GM13977 (cell line): ENCODE measurements around the gene DENND2A.
A peak's percentile ranks its signal among the peaks of the same experiment; 100 is the strongest.
"Not testable (repeated sequence)": the region's sequence is repeated elsewhere in the genome, so short reads cannot be mapped to it uniquely, and the experiment has no call there.

Source experiments
- DNase-seq: peaks from one replicate; pipeline ENCODE4 v3.0.0; 2012; ENCODE audit warnings: low spot score
- in situ Hi-C: fragments of 300-500 bp; cut with MboI; formaldehyde crosslinking; loops from one replicate; pipeline ENCODE4 v1.12.0; 2022; ENCODE audit warnings: low sequenced_read_pairs, low pct_unique_long_range_greater_than_20kb, mixed read lengths, inconsistent platforms; ENCODE audit not compliant: unreplicated experiment
- TF ChIP-seq, protein P1 (sequence below): IDR thresholded peaks from 2 replicates; pipeline ENCODE4 v1.5.1; 2012; ENCODE audit warnings: mild to moderate bottlenecking, control low read depth; ENCODE audit not compliant: insufficient read depth; ENCODE audit errors: extremely low read depth, missing control alignments

Gene DENND2A

GRCh38 chr7:140668641-140669040 lies 28.0 kb upstream of the DENND2A start:
- no peak for DNase-seq
- TF ChIP-seq, protein P1, sequence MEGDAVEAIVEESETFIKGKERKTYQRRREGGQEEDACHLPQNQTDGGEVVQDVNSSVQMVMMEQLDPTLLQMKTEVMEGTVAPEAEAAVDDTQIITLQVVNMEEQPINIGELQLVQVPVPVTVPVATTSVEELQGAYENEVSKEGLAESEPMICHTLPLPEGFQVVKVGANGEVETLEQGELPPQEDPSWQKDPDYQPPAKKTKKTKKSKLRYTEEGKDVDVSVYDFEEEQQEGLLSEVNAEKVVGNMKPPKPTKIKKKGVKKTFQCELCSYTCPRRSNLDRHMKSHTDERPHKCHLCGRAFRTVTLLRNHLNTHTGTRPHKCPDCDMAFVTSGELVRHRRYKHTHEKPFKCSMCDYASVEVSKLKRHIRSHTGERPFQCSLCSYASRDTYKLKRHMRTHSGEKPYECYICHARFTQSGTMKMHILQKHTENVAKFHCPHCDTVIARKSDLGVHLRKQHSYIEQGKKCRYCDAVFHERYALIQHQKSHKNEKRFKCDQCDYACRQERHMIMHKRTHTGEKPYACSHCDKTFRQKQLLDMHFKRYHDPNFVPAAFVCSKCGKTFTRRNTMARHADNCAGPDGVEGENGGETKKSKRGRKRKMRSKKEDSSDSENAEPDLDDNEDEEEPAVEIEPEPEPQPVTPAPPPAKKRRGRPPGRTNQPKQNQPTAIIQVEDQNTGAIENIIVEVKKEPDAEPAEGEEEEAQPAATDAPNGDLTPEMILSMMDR, result no peak
- in situ Hi-C loops, result no loop called here

- TF ChIP-seq, protein P1, result no peak
- no peak for DNase-seq
- in situ Hi-C loops, result no loop called here
Measured at GRCh38 chr7:140667476-140667875, 26.9 kb upstream of the DENND2A start.

GRCh38 chr7:140662938-140663337 lies 22.3 kb upstream of the DENND2A start:
- DNase-seq, in situ Hi-C loops: not testable (repeated sequence)

DNA sequence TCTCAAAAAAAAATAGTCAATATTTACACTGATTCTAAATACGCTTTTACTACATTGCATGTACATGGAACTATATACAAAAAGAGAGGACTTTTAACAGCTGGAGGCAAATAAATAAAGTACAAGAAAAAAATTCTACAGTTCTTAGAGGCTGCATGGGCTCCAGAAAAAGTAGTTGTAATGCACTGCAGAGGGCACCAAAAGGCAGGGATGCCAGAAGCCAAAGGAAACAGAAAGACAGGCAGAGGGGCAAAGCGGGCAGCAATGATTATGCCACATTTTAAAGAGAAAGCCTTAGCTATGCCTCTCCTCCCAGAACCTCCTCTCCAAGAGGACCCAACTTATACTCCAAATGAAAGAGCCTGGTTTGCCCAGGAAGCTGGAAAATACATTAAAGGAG lies 20.5 kb upstream of the DENND2A start:
- DNase-seq, result no peak
- in situ Hi-C loops, result no loop called here
- TF ChIP-seq, protein P1, result no peak

DNA sequence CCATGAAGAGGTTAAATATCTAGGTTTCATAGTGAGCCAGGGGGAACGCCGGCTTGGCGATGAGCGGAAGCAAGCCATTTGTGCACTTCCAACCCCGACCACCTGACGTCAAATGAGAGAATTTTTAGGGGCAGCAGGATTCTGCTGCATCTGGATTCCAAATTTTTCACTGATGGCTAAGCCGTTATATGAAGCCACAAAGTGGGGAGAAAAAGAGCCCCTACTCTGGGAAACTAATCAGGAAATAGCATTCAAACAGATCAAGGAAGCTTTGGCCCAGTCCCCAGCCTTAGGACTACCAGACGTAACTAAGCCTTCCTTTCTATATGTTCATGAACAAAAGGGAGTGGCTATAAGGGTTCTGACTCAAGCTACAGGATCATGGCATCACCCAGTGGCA lies 19.2 kb upstream of the DENND2A start:
- TF ChIP-seq, protein P1, result no peak
- no peak for DNase-seq
- in situ Hi-C loops, result loop anchor here (10.0 kb wide), 1 partner anchor 135 kb away; no protein-coding TSS in a partner anchor

GRCh38 chr7:140657891-140658290 lies 17.3 kb upstream of the DENND2A start:
- TF ChIP-seq, protein P1, result no peak
- in situ Hi-C loops, result loop anchor here (10.0 kb wide), 1 partner anchor 133 kb away; no protein-coding TSS in a partner anchor

DNA sequence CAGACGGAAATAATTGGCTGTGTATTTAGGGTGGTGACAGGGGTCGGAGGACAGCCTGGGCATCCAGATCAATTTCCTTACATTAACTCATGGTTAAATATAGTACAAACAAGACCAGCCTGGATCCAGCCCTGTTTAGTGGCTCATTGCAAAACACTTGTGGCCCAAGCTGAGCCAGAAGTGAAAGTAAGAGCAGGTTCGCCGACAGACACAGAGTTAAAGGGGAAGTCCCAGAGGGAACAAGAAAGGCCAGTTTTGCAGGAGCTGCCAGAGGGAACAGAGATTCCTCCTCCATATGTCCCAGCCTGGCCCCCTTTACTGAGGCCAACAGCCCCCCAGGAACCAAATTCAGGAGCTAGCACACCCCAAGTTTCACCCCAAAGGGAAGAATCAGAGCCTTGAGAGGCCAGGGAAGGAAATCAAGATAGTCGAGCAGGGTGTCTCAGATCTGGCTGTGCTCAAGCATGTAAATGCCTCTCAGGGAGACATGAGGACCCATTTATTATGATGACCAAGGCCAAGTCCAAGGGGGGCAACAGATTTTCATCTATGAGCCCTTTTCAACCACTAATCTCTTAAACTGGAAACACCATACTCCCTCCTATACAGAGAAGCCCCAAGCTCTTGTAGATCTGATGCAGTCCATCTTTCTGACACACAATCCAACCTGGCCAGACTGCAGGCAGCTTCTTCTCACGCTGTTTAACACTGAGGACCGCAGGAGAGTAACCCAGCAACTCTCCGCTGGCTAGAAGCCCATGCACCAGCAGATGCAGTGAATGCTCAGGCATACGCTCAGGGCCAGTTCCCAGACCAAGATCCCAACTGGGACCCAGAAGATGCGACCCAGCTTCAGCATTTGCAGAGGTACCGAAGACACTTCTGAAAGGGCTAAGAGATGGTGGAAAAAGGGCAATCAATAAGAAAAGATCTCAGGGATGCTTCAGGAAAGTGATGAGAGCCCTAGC lies 16.2 kb upstream of the DENND2A start:
- peak; percentile 71 for DNase-seq
- in situ Hi-C loops, result loop anchor here (10.0 kb wide), 1 partner anchor 132 kb away; no protein-coding TSS in a partner anchor

More at GRCh38 chr7:140657891-140658290, 17.3 kb upstream of the DENND2A start:
- no peak for DNase-seq

More for the DNA sequence above, 16.2 kb upstream of the DENND2A start:
- TF ChIP-seq, protein P1, result no peak
